GM15510 (cell line): ENCODE measurements around the gene EXPH5.

Source experiments
- POLR2A ChIP-seq: IDR thresholded peaks from 3 replicates; pipeline ENCODE4 v1.6.1; 2011; ENCODE audit warnings: borderline replicate concordance; ENCODE audit not compliant: insufficient read length; ENCODE audit errors: extremely low read depth

The EXPH5 gene

GRCh38 chr11:108486828-108487227, 106.7 kb downstream of the EXPH5 start:
- TF ChIP-seq POLR2A = no peak

GRCh38 chr11:108486331-108486730, 107.2 kb downstream of the EXPH5 start:
- TF ChIP-seq POLR2A = no peak

- TF ChIP-seq POLR2A = no peak
These were observed 110.4 kb downstream of the EXPH5 start for GRCh38 chr11:108483163-108483562.

- TF ChIP-seq POLR2A = no peak
These were observed 118.7 kb downstream of the EXPH5 start for GRCh38 chr11:108474664-108475463.

GRCh38 chr11:108472681-108473080, 120.9 kb downstream of the EXPH5 start:
- TF ChIP-seq POLR2A = no peak

- TF ChIP-seq POLR2A = no peak
These were observed 125.1 kb downstream of the EXPH5 start for GRCh38 chr11:108468478-108468864.

- TF ChIP-seq POLR2A = peak; percentile 90
These were observed 126.3 kb downstream of the EXPH5 start, which contains the start of gene C11orf65 for GRCh38 chr11:108467091-108467823. TSS of gene C11orf65 (minus strand) at chr11:108467529. CDS start at chr11:108461559, 5,970 bp downstream.

- TF ChIP-seq POLR2A = no peak
These were observed 127.2 kb downstream of the EXPH5 start for GRCh38 chr11:108466405-108466804.
